HCEC 1CT (cell line): Measurements from ENCODE around the gene PRKCH.
A peak's percentile ranks its signal among the peaks of the same experiment; 100 is the strongest.

Source experiments
- DNase-seq: peaks from one replicate; pipeline ENCODE4 v3.0.0-alpha.2; 2017

Gene PRKCH

GRCh38 chr14:61499991-61500390 is 178.6 kb downstream of the PRKCH start:
- no peak for DNase-seq

GRCh38 chr14:61501714-61502458 is 180.5 kb downstream of the PRKCH start:
- DNase-seq = no peak

- peak; percentile 10 for DNase-seq
Observed at GRCh38 chr14:61502459-61503093, 181.2 kb downstream of the PRKCH start.

GRCh38 chr14:61503167-61503801 is 181.9 kb downstream of the PRKCH start:
- no peak for DNase-seq

GRCh38 chr14:61504901-61505300 is 183.5 kb downstream of the PRKCH start:
- DNase-seq = no peak

- no peak for DNase-seq
Observed at GRCh38 chr14:61505815-61506809, 184.7 kb downstream of the PRKCH start.

GRCh38 chr14:61508526-61508925 is 187.1 kb downstream of the PRKCH start:
- no peak for DNase-seq

GRCh38 chr14:61510736-61511557 is 189.6 kb downstream of the PRKCH start:
- DNase-seq = no peak

GRCh38 chr14:61511558-61511948 is 190.2 kb downstream of the PRKCH start:
- no peak for DNase-seq

GRCh38 chr14:61512026-61512834 is 190.9 kb downstream of the PRKCH start:
- peak; percentile 84 for DNase-seq

- DNase-seq = no peak
Observed at GRCh38 chr14:61513986-61514830, 192.8 kb downstream of the PRKCH start.

- DNase-seq = no peak
Observed at GRCh38 chr14:61514927-61515326, 193.5 kb downstream of the PRKCH start.

GRCh38 chr14:61515436-61516117 is 194.2 kb downstream of the PRKCH start:
- no peak for DNase-seq

- DNase-seq = no peak
Observed at GRCh38 chr14:61516118-61516743, 194.9 kb downstream of the PRKCH start.

GRCh38 chr14:61516964-61517653 is 195.7 kb downstream of the PRKCH start:
- no peak for DNase-seq

- no peak for DNase-seq
Observed at GRCh38 chr14:61517911-61518384, 196.6 kb downstream of the PRKCH start.

GRCh38 chr14:61518403-61518802 is 197.0 kb downstream of the PRKCH start:
- DNase-seq = no peak

- no peak for DNase-seq
Observed at GRCh38 chr14:61519106-61519505, 197.7 kb downstream of the PRKCH start.
